Stimulated activated CD8-positive, alpha-beta memory T cell treated with anti-CD3 and anti-CD28 coated beads, Interleukin-2, amount 100 ng/mL, for 1 hour (primary cell): ENCODE results near the gene KCTD2.
A peak's percentile ranks its signal among the peaks of the same experiment; 100 is the strongest.
"Not testable (repeated sequence)": the region's sequence is repeated elsewhere in the genome, so short reads cannot be mapped to it uniquely, and the experiment has no call there.

Experiments
- DNase-seq, 2 donors: peaks; one replicate each; pipeline ENCODE4 v3.0.0-alpha.2; 2020; ENCODE audit warnings: low read depth in 2 of 2

KCTD2 gene

GRCh38 chr17:75046407-75047289, at the start of gene KCTD2, which contains the start of gene ATP5PD:
TSS of gene KCTD2 (plus strand) at chr17:75047225. CDS start at chr17:75047251, 26 bp downstream.
TSS of gene ATP5PD (minus strand) at chr17:75046969. CDS start at chr17:75042650, 4,319 bp downstream.
- DNase-seq: peak; percentile 87 to 89

GRCh38 chr17:74998783-74999182, 48.2 kb upstream of the KCTD2 start:
- DNase-seq: no peak

- no peak for DNase-seq
Observed at GRCh38 chr17:74999523-74999922, 47.5 kb upstream of the KCTD2 start.

GRCh38 chr17:75001915-75002843, 44.8 kb upstream of the KCTD2 start:
- DNase-seq: no peak

GRCh38 chr17:75003070-75003956, 43.7 kb upstream of the KCTD2 start:
- no peak for DNase-seq

GRCh38 chr17:75003957-75004355, 43.1 kb upstream of the KCTD2 start:
- DNase-seq: no peak

- DNase-seq: no peak
Observed at GRCh38 chr17:75004371-75004770, 42.7 kb upstream of the KCTD2 start.

- DNase-seq: no peak
Observed at GRCh38 chr17:75005291-75005690, 41.7 kb upstream of the KCTD2 start.

- not testable (repeated sequence) for DNase-seq
Observed at GRCh38 chr17:75006084-75006483, 40.9 kb upstream of the KCTD2 start.

GRCh38 chr17:75006653-75007052, 40.4 kb upstream of the KCTD2 start:
- no peak for DNase-seq

GRCh38 chr17:75008373-75008772, 38.7 kb upstream of the KCTD2 start:
- no peak for DNase-seq

GRCh38 chr17:75009139-75009724, 37.8 kb upstream of the KCTD2 start:
- no peak for DNase-seq

GRCh38 chr17:75010683-75011400, 36.2 kb upstream of the KCTD2 start:
- no peak for DNase-seq

GRCh38 chr17:75011401-75012095, 35.5 kb upstream of the KCTD2 start:
- DNase-seq: no peak

- no peak for DNase-seq
Observed at GRCh38 chr17:75012096-75012345, 35.0 kb upstream of the KCTD2 start.

- DNase-seq: peak; percentile 60 to 62
Observed at GRCh38 chr17:75012346-75013091, 34.5 kb upstream of the KCTD2 start, which contains the start of gene MRPL58. TSS of gene MRPL58 (plus strand) at chr17:75012670. CDS start at chr17:75012687, 17 bp downstream.

- no peak for DNase-seq
Observed at GRCh38 chr17:75013092-75013559, 33.9 kb upstream of the KCTD2 start.

- no peak for DNase-seq
Observed at GRCh38 chr17:75019146-75019545, 27.9 kb upstream of the KCTD2 start.

- no peak for DNase-seq
Observed at GRCh38 chr17:75019710-75020109, 27.3 kb upstream of the KCTD2 start.
